Measurements from ENCODE around the gene LMNB1.

Gene LMNB1

DNA sequence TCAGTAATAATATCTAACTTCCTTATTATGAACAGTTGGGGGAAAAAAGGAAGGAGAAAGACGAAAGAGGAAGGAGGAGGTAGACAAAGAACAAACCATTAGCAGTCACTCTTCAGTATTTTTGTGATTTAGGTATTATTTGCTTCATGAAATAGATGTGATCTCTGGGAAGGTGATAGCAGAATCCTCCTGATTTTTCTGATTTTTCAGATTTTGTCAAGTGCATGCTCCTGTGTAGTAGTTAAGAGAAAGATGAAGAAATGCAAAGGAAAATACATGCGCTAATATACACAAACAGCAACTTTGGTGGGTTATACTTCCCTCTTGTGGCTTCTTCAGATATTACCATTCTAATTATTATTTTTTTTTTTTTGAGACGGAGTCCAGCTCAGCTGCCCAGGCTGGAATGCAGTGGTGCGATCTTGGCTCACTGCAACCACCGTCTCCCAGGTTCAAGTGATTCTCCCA is 31.6 kb downstream of the LMNB1 start:
- no peak overlapping the region for H3K27ac ChIP-seq

DNA sequence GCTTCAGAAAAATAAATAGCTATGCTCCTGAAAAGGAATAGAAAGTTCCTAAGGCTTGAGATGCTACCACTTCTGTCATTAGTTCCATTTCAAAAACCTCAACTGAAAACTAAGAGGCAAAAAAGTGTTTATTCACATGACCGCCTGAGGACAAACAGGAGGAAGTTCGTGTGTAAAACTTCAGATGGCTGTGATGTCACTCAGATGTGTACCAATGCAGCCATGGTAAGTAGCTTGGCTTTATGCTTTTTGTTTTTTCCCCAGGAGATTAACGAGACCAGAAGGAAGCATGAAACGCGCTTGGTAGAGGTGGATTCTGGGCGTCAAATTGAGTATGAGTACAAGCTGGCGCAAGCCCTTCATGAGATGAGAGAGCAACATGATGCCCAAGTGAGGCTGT is 33.0 kb downstream of the LMNB1 start:
- Histone ChIP-seq H3K79me2 (ENCODE audit: insufficient read depth, low read depth) (peaks cover 93% of the 10 kb centered on the region), H2AFZ (ENCODE audit: low read depth) (no peak overlapping the region), H3K4me2 (no peak overlapping the region), H3K36me3 (ENCODE audit: insufficient read depth) (peaks cover 33% of the 10 kb centered on the region; the same call in 1 of the 2 replicates), H3K9ac (no peak overlapping the region), H3K27me3 (ENCODE audit: insufficient read depth, low read depth) (no peaks in the 10 kb centered on the region), H3K4me3 (IDR thresholded peaks at IDR 0.05; ENCODE audit: insufficient read depth, low read depth, low read length) (no peak overlapping the region), H4K20me1 (ENCODE audit: insufficient read depth) (0 out of 2 replicates have a peak, but pooled peaks cover 7% of the 10 kb centered on the region), H3K4me1 (ENCODE audit: low read depth, poor library complexity, severe bottlenecking) (peaks cover 50% of the 10 kb centered on the region), H3K27ac (no peak overlapping the region)
- TF ChIP-seq, protein P1, sequence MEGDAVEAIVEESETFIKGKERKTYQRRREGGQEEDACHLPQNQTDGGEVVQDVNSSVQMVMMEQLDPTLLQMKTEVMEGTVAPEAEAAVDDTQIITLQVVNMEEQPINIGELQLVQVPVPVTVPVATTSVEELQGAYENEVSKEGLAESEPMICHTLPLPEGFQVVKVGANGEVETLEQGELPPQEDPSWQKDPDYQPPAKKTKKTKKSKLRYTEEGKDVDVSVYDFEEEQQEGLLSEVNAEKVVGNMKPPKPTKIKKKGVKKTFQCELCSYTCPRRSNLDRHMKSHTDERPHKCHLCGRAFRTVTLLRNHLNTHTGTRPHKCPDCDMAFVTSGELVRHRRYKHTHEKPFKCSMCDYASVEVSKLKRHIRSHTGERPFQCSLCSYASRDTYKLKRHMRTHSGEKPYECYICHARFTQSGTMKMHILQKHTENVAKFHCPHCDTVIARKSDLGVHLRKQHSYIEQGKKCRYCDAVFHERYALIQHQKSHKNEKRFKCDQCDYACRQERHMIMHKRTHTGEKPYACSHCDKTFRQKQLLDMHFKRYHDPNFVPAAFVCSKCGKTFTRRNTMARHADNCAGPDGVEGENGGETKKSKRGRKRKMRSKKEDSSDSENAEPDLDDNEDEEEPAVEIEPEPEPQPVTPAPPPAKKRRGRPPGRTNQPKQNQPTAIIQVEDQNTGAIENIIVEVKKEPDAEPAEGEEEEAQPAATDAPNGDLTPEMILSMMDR (conservative IDR thresholded peaks at IDR 0.05; ENCODE audit: low read depth, low read length), result no peak

More for the DNA sequence above, 31.6 kb downstream of the LMNB1 start:
- Histone ChIP-seq H4K20me1 (ENCODE audit: insufficient read depth) (peaks cover 19% of the 10 kb centered on the region), H3K9ac (no peak overlapping the region), H3K27me3 (ENCODE audit: insufficient read depth, low read depth) (no peaks in the 10 kb centered on the region), H3K4me1 (ENCODE audit: low read depth, poor library complexity, severe bottlenecking) (peaks cover 36% of the 10 kb centered on the region), H3K4me2 (no peak overlapping the region), H2AFZ (ENCODE audit: low read depth) (no peak overlapping the region), H3K36me3 (ENCODE audit: insufficient read depth) (peaks cover 30% of the 10 kb centered on the region; the same call in 1 of the 2 replicates), H3K4me3 (IDR thresholded peaks at IDR 0.05; ENCODE audit: insufficient read depth, low read depth, low read length) (no peak overlapping the region), H3K79me2 (ENCODE audit: insufficient read depth, low read depth) (peaks cover 93% of the 10 kb centered on the region)
- TF ChIP-seq, protein P1 (conservative IDR thresholded peaks at IDR 0.05; ENCODE audit: low read depth, low read length), result peak; percentile 65

DNA sequence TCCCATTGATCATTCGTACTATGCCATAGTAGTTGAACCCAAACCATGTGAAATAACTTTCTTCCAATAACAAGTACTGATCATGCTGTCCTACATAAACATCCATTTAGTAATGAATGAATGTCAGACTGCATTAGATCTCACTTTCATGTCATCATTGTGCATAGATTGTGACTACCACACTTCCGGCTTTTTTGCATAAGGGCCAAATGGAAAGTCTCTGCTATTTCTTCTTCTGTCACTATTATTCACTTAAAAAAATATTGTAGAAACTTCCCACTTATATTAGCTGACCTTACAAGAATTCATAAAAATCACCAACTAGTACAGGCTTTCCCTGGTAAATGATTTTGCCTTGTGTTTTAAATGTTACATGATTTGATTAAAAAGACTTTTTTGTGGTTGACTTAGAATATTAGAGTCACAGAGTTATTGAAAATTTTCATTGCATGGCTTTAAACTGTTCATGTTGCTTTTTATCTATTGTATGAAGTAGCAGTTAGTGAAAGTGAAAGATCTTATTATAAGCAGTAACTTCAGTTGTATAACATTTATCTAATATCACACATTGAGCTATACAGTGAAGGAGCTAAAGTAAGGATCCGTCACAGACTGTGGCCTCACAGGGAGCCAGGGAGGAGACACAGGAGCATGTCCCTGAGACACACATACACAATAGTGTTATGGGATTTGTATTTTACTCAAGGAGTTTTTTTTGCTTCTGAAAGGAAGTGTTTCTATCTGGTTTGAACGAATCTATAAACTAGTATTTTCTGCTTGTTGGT is 33.9 kb downstream of the LMNB1 start:
- no peak overlapping the region for H3K4me3 ChIP-seq (IDR thresholded peaks at IDR 0.05; ENCODE audit: insufficient read depth, low read depth, low read length)
- no peak overlapping the region for H3K4me2 ChIP-seq
- H3K27ac ChIP-seq, result no peak overlapping the region
- no peak overlapping the region for H3K9ac ChIP-seq
- peaks cover 30% of the 10 kb centered on the region for H3K36me3 ChIP-seq (ENCODE audit: insufficient read depth)
- peaks cover 92% of the 10 kb centered on the region for H3K79me2 ChIP-seq (ENCODE audit: insufficient read depth, low read depth)
- no peaks in the 10 kb centered on the region for H3K27me3 ChIP-seq (ENCODE audit: insufficient read depth, low read depth)
- peaks cover 58% of the 10 kb centered on the region for H3K4me1 ChIP-seq (ENCODE audit: low read depth, poor library complexity, severe bottlenecking)
- H4K20me1 ChIP-seq (ENCODE audit: insufficient read depth), result no peaks in the 10 kb centered on the region
- no peak overlapping the region for H2AFZ ChIP-seq (ENCODE audit: low read depth)
- TF ChIP-seq, protein P1 (conservative IDR thresholded peaks at IDR 0.05; ENCODE audit: low read depth, low read length), result no peak

DNA sequence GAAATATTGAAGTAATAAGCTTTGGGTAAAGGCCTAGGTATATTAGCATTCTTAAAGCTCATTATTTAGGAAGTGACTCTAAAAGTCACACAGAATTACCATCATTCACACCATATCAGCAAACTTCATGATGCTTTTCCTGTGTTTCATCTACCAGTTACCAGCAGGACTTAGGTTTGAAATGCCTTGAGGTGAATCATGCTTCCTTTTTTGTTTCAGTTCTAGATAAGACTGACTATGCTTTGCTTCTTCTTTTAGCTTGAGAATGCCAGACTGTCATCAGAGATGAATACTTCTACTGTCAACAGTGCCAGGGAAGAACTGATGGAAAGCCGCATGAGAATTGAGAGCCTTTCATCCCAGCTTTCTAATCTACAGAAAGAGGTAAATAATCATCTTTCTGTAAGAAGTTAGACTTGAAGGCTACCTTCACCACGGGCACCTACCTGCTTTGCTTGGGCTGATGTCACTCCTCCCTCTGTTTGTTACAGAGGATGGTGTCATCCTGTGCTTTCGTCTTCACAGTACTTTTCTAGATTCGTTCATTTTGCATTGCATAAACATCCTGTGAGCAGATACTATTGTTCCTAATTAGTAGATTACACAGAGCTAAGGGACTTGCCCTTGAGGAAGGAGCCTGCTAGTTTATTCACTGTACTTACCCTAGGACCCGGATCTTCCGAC is 34.7 kb downstream of the LMNB1 start:
- Histone ChIP-seq H3K36me3 (ENCODE audit: insufficient read depth) (peaks cover 29% of the 10 kb centered on the region), H3K4me3 (IDR thresholded peaks at IDR 0.05; ENCODE audit: insufficient read depth, low read depth, low read length) (no peak overlapping the region), H3K27ac (no peak overlapping the region), H3K79me2 (ENCODE audit: insufficient read depth, low read depth) (peaks cover 92% of the 10 kb centered on the region), H2AFZ (ENCODE audit: low read depth) (no peak overlapping the region), H3K9ac (no peak overlapping the region), H3K4me2 (no peak overlapping the region), H3K4me1 (ENCODE audit: low read depth, poor library complexity, severe bottlenecking) (peaks cover 62% of the 10 kb centered on the region), H4K20me1 (ENCODE audit: insufficient read depth) (no peaks in the 10 kb centered on the region), H3K27me3 (ENCODE audit: insufficient read depth, low read depth) (no peaks in the 10 kb centered on the region)
- TF ChIP-seq, protein P1 (conservative IDR thresholded peaks at IDR 0.05; ENCODE audit: low read depth, low read length), result no peak
